Mesodermal cell (in vitro differentiated cells): Measurements from ENCODE around the gene IPO9. TPM values are rescaled to one million over a fixed set of nuclear protein-coding genes. Genes with fewer than 3 reads are reported as not detected.

Experiments used
- H3K27ac ChIP-seq: 2 replicates; pipeline ENCODE4 v1.7.0; 2013; ENCODE audit warnings: mild to moderate bottlenecking, low read depth, low read length, moderate library complexity; ENCODE audit not compliant: severe bottlenecking
- H3K36me3 ChIP-seq: 2 replicates; pipeline ENCODE4 v1.7.1; 2013; ENCODE audit warnings: mild to moderate bottlenecking, low read length, moderate library complexity; ENCODE audit not compliant: control insufficient read depth, insufficient read depth
- H3K4me1 ChIP-seq: one replicate; pipeline ENCODE4 v1.7.1; 2013; ENCODE audit warnings: mild to moderate bottlenecking, low read length; ENCODE audit not compliant: insufficient read depth, control insufficient read depth, poor library complexity, severe bottlenecking
- H3K4me3 ChIP-seq: 2 replicates; pipeline ENCODE4 v1.7.0; 2013; ENCODE audit warnings: low read length, control low read depth, mild to moderate bottlenecking; ENCODE audit not compliant: insufficient read depth, poor library complexity, severe bottlenecking; ENCODE audit errors: extremely low read depth
- H3K9me3 ChIP-seq: 2 replicates; pipeline ENCODE4 v1.7.1; 2013; ENCODE audit warnings: mild to moderate bottlenecking, low read length, moderate library complexity; ENCODE audit not compliant: control insufficient read depth
- WGBS, 2 experiments: methylation state at CpG; one replicate each; pipeline ENCODE4 v1.1.5; 2013; ENCODE audit warnings: missing lambda C conversion rate in 2 of 2; ENCODE audit not compliant: insufficient coverage in 2 of 2; 5-methylcytosine and 5-hydroxymethylcytosine counted together
- polyA plus RNA-seq, 2 experiments: library from polyadenylated mRNA; stranded (reverse); fragments of 50-300 nt; gene quantifications; one replicate each; pipeline ENCODE4 v1.2.3, GENCODE V29; 2013

IPO9 gene
- polyA plus RNA-seq (2013, experiment 1 of 2) = 64.4 TPM
- polyA plus RNA-seq (2013, experiment 2 of 2) = 55.4 TPM

DNA sequence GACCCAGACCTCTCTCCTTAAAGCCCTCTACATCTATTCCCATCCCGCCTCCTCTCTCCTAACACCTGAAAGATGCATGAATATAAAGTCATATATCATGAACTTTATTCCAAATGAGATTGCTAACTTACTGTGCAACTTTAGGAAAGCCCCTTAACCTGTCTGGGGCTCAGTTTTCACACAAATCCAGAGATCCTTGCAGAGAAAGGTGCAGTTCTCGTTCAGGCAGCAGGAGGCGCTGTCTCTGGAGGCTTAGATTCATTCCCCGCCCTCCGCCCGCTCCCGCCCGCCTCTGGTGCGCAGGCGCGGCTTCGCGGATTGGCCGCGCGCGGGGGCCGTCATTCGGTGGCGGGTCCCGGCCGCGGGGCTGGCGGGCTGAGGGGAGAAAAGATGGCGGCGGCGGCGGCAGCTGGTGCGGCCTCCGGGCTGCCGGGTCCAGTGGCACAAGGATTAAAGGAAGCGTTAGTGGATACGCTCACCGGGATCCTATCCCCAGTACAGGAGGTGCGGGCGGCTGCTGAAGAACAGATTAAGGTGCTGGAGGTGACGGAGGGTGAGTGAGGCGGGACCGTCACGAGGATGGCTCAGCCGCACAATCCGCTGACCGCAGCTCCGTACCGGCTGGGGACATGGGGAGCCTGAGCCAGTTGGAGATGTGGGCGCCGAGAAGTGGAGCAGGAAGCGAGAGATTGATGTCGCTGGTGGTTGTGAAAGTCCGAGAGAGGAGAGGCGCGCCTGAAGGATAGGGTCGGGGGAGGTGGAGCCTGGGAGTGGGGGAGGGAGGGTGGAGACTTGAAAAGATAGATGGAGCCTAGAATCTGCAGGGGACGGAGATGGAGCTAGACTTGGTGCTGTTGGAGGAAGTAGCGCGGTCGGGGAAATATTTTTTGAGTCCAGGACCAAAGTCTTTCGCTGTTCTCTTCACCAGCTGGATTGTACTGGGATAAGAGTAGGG is at the start of gene IPO9:
Gene IPO9 (plus strand): TSS at position 338 of the 955 bp plus-strand sequence. CDS start 53 bp downstream, at position 391.
- Histone ChIP-seq H3K9me3 (no peaks in the 10 kb centered on the region), H3K36me3 (peaks cover 20% of the 10 kb centered on the region), H3K4me3 (peak within 1 kb of the TSS; percentile 98), H3K27ac (peak within 1 kb of the TSS; percentile 89), H3K4me1 (no peaks in the 10 kb centered on the region)
- 0 to 1% methylated on average over 43 to 57 of the region's 58 CpGs for WGBS, 2 experiments

- Histone ChIP-seq H3K4me3 (no peak overlapping the region), H3K36me3 (peaks cover 62% of the 10 kb centered on the region), H3K9me3 (peaks cover 4% of the 10 kb centered on the region), H3K27ac (no peak overlapping the region), H3K4me1 (peaks cover 12% of the 10 kb centered on the region)
- 87% methylated on average over 3 of the region's 6 CpGs; no CpG with 5 or more reads in 1 of the 2 experiments for WGBS, 2 experiments
Observed at GRCh38 chr1:201779351-201779880, 49.5 kb upstream of the IPO9 start.

DNA sequence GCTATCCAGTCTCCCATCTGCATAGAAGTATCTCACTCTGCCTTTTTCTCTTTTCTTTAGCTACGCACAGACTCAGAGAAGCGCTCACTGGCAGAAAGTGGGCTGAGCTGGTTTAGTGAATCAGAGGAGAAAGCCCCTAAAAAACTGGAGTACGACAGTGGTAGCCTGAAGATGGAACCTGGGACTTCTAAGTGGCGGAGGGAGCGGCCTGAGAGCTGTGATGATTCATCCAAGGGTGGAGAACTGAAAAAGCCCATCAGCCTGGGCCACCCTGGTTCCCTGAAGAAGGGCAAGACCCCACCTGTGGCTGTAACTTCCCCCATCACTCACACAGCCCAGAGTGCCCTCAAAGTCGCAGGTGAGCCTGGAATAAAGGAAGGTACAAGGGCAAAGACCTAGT is 48.0 kb upstream of the IPO9 start:
- Histone ChIP-seq H3K27ac (no peak overlapping the region), H3K4me1 (peaks cover 12% of the 10 kb centered on the region), H3K4me3 (no peak overlapping the region), H3K36me3 (peaks cover 65% of the 10 kb centered on the region), H3K9me3 (peaks cover 4% of the 10 kb centered on the region)
- WGBS, 2 experiments = 96% methylated on average over 4 of the region's 6 CpGs

- WGBS, 2 experiments = no CpG with 5 or more reads among the region's 1 CpG
- Histone ChIP-seq H3K4me3 (no peak overlapping the region), H3K4me1 (peaks cover 12% of the 10 kb centered on the region), H3K27ac (no peak overlapping the region), H3K9me3 (peaks cover 4% of the 10 kb centered on the region), H3K36me3 (peaks cover 70% of the 10 kb centered on the region)
Observed at GRCh38 chr1:201781437-201781836, 47.5 kb upstream of the IPO9 start.

- no peak overlapping the region for H3K27ac ChIP-seq
- H3K4me1 ChIP-seq = peaks cover 12% of the 10 kb centered on the region
- H3K36me3 ChIP-seq = peaks cover 79% of the 10 kb centered on the region
- H3K9me3 ChIP-seq = peaks cover 4% of the 10 kb centered on the region
- H3K4me3 ChIP-seq = no peak overlapping the region
- 92 to 97% methylated on average over 4 to 12 of the region's 12 CpGs for WGBS, 2 experiments
Observed at GRCh38 chr1:201782353-201782752, 46.6 kb upstream of the IPO9 start.

- H3K27ac ChIP-seq = no peak overlapping the region
- H3K36me3 ChIP-seq = peaks cover 85% of the 10 kb centered on the region
- H3K9me3 ChIP-seq = peaks cover 4% of the 10 kb centered on the region
- H3K4me3 ChIP-seq = no peak overlapping the region
- peaks cover 7% of the 10 kb centered on the region for H3K4me1 ChIP-seq
- WGBS, 2 experiments = 95 to 100% methylated on average over 2 of the region's 2 CpGs
Observed at GRCh38 chr1:201783058-201783457, 45.9 kb upstream of the IPO9 start.

DNA sequence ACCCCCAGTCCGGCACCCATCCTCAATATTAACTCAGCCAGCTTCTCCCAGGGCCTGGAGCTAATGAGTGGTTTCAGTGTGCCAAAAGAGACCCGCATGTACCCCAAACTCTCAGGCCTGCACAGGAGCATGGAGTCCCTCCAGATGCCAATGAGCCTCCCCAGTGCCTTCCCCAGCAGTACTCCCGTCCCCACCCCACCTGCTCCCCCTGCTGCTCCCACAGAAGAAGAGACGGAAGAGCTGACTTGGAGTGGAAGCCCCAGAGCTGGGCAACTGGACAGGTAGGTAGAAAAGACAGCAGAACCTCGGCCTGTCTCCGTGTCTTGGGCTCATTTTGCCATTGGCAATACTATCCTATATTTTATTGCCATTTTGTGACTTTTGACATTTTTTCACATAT is 45.4 kb upstream of the IPO9 start:
- H3K9me3 ChIP-seq = peaks cover 4% of the 10 kb centered on the region
- H3K4me3 ChIP-seq = no peak overlapping the region
- peaks cover 1% of the 10 kb centered on the region for H3K4me1 ChIP-seq
- peaks cover 90% of the 10 kb centered on the region for H3K36me3 ChIP-seq
- H3K27ac ChIP-seq = no peak overlapping the region
- WGBS, 2 experiments = 84 to 94% methylated on average over 4 to 5 of the region's 6 CpGs

DNA sequence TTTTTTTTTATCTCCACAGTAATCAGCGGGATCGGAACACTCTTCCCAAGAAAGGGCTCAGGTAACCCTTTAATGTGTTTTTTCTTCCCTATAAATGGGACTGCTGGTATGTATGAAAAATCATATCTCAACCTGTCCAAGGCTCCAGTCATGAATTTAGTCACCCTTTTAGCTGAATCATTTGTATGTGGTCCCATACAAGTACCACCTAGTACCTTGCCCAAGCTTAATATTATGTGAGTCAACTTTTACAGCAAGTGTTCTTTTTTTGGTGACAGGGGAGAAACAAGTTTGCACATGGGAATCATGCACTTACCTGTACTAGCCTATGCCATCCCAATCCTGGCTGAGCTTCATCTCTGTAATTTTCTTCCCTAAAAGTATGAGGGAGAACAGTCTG is 43.7 kb upstream of the IPO9 start:
- Histone ChIP-seq H3K36me3 (peaks cover 98% of the 10 kb centered on the region), H3K4me3 (no peak overlapping the region), H3K27ac (no peak overlapping the region), H3K4me1 (peaks cover 7% of the 10 kb centered on the region), H3K9me3 (peaks cover 4% of the 10 kb centered on the region)
- WGBS, 2 experiments = no CpG with 5 or more reads among the region's 2 CpGs

GRCh38 chr1:201786824-201787223 is 42.1 kb upstream of the IPO9 start:
- Histone ChIP-seq H3K4me3 (no peak overlapping the region), H3K36me3 (peaks cover 98% of the 10 kb centered on the region), H3K27ac (no peak overlapping the region), H3K4me1 (peaks cover 14% of the 10 kb centered on the region), H3K9me3 (no peaks in the 10 kb centered on the region)
- WGBS, 2 experiments = 89 to 90% methylated on average over 3 of the region's 5 CpGs

- Histone ChIP-seq H3K36me3 (peaks cover 98% of the 10 kb centered on the region), H3K27ac (no peak overlapping the region), H3K9me3 (no peaks in the 10 kb centered on the region), H3K4me3 (no peak overlapping the region), H3K4me1 (peaks cover 14% of the 10 kb centered on the region)
- 90 to 99% methylated on average over 12 to 18 of the region's 18 CpGs for WGBS, 2 experiments
Observed at GRCh38 chr1:201788296-201788695, 40.7 kb upstream of the IPO9 start.
